Osteoblast (primary cell): Measurements from ENCODE around the gene ASXL3. TPM values are rescaled to one million over a fixed set of nuclear protein-coding genes. Genes with fewer than 3 reads are reported as not detected.

ENCODE experiments used
- DNase-seq: peaks from one replicate; pipeline ENCODE4 v3.0.0; 2011; ENCODE audit warnings: low spot score, mixed read lengths; ENCODE audit not compliant: insufficient read length; ENCODE audit errors: missing footprints
- H2AFZ ChIP-seq: 2 replicates; pipeline ENCODE4 v1.6.0; 2011; ENCODE audit warnings: mild to moderate bottlenecking, low read length
- H3K27ac ChIP-seq: 2 replicates; pipeline ENCODE4 v1.5.1; 2011; ENCODE audit warnings: mild to moderate bottlenecking, low read depth, low read length, moderate library complexity
- H3K27me3 ChIP-seq: 2 replicates; pipeline ENCODE4 v1.6.0; 2012; ENCODE audit warnings: mild to moderate bottlenecking, control low read depth, inconsistent platforms, low read length, moderate library complexity; ENCODE audit not compliant: insufficient read depth
- H3K36me3 ChIP-seq: 2 replicates; pipeline ENCODE4 v1.5.1; 2011; ENCODE audit warnings: mild to moderate bottlenecking, low read length, control low read depth, moderate library complexity; ENCODE audit not compliant: insufficient read depth
- H3K4me1 ChIP-seq: 2 replicates; pipeline ENCODE4 v1.5.1; 2011; ENCODE audit warnings: mild to moderate bottlenecking, low read length, control low read depth, moderate library complexity; ENCODE audit not compliant: insufficient read depth
- H3K4me2 ChIP-seq: 2 replicates; pipeline ENCODE4 v1.6.0; 2011; ENCODE audit warnings: mild to moderate bottlenecking, low read length; ENCODE audit not compliant: insufficient read depth
- H3K4me3 ChIP-seq: fragments of 200-600 bp; sonication (generic); 3 replicates; pipeline ENCODE4 v1.5.1; 2012; ENCODE audit warnings: mild to moderate bottlenecking, low read length, inconsistent platforms; ENCODE audit not compliant: insufficient read depth
- H3K79me2 ChIP-seq: 2 replicates; pipeline ENCODE4 v1.6.0; 2012; ENCODE audit warnings: mild to moderate bottlenecking, low read length, control low read depth, inconsistent platforms; ENCODE audit not compliant: insufficient read depth
- H3K9me3 ChIP-seq: 2 replicates; pipeline ENCODE4 v1.5.1; 2011; ENCODE audit warnings: low read depth, low read length, control low read depth
- H4K20me1 ChIP-seq: 2 replicates; pipeline ENCODE4 v1.6.0; 2012; ENCODE audit warnings: mild to moderate bottlenecking, low read length, control low read depth; ENCODE audit not compliant: insufficient read depth
- total RNA-seq: library from RNA; depleted of rRNA; stranded (reverse); fragments of >200 nt; gene quantifications from 2 replicates; pipeline ENCODE4 v1.2.3, GENCODE V29; 2012
- TF ChIP-seq, protein P1 (sequence below): IDR thresholded peaks from 2 replicates; pipeline ENCODE4 v1.5.1; 2011; ENCODE audit warnings: mild to moderate bottlenecking, low read depth, low read length, moderate library complexity; ENCODE audit errors: extremely low read depth

The ASXL3 gene
- total RNA-seq, 1 donor = not detected

DNA sequence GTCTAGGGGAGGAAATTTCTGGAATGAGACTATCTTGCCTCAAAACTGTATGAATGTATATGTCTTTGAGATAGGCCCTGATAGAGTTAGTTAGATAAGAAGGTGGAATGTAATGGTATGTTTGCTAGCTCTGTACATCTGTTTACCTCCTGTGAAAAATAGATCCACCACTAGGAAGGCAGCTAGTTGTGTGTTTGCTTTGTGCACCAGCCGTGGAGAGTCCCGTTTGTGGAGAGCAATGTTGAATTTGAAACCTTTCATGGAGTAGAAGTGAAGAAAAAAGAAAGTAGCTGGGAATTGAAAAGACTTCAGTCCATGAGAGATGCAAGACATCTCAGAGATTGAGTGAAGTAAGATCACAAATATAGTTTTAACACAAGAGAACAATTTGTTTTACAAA is 25.4 kb downstream of the ASXL3 start:
- no peak for DNase-seq
- H3K79me2 ChIP-seq = no peaks in the 10 kb centered on the region
- H3K4me2 ChIP-seq = no peak overlapping the region
- no peaks in the 10 kb centered on the region for H3K9me3 ChIP-seq
- H3K27ac ChIP-seq = no peak overlapping the region
- no peaks in the 10 kb centered on the region for H3K4me1 ChIP-seq
- H3K36me3 ChIP-seq = no peaks in the 10 kb centered on the region
- TF ChIP-seq, protein P1, sequence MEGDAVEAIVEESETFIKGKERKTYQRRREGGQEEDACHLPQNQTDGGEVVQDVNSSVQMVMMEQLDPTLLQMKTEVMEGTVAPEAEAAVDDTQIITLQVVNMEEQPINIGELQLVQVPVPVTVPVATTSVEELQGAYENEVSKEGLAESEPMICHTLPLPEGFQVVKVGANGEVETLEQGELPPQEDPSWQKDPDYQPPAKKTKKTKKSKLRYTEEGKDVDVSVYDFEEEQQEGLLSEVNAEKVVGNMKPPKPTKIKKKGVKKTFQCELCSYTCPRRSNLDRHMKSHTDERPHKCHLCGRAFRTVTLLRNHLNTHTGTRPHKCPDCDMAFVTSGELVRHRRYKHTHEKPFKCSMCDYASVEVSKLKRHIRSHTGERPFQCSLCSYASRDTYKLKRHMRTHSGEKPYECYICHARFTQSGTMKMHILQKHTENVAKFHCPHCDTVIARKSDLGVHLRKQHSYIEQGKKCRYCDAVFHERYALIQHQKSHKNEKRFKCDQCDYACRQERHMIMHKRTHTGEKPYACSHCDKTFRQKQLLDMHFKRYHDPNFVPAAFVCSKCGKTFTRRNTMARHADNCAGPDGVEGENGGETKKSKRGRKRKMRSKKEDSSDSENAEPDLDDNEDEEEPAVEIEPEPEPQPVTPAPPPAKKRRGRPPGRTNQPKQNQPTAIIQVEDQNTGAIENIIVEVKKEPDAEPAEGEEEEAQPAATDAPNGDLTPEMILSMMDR = no peak
- no peak overlapping the region for H2AFZ ChIP-seq
- H3K27me3 ChIP-seq = no peaks in the 10 kb centered on the region
- no peaks in the 10 kb centered on the region for H4K20me1 ChIP-seq
- no peak overlapping the region for H3K4me3 ChIP-seq

DNA sequence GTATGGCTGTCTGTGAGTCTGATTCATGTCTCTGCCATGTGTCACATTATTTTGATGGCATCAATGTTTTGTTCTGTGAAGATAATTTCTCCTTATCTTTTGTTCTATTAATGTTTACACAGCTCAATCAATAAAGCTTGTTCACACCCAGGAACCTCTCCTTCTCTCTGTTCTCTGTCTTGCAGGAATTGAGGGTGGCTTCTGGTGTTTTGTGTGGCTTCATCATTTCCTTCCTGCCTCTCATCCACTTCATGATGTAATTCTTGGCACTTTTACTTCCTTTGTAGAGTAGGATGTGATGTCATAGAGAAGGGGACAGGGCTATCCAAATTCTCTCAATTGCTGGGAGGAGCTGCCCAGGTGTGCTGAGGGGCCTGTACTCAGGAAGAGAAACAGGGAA is 27.2 kb downstream of the ASXL3 start:
- TF ChIP-seq, protein P1 = no peak
- Histone ChIP-seq H3K27me3 (no peaks in the 10 kb centered on the region), H2AFZ (no peak overlapping the region), H3K4me3 (no peak overlapping the region), H3K4me1 (no peaks in the 10 kb centered on the region), H3K27ac (no peak overlapping the region), H4K20me1 (no peaks in the 10 kb centered on the region), H3K36me3 (no peaks in the 10 kb centered on the region), H3K79me2 (no peaks in the 10 kb centered on the region), H3K4me2 (no peak overlapping the region), H3K9me3 (no peaks in the 10 kb centered on the region)
- DNase-seq = no peak

DNA sequence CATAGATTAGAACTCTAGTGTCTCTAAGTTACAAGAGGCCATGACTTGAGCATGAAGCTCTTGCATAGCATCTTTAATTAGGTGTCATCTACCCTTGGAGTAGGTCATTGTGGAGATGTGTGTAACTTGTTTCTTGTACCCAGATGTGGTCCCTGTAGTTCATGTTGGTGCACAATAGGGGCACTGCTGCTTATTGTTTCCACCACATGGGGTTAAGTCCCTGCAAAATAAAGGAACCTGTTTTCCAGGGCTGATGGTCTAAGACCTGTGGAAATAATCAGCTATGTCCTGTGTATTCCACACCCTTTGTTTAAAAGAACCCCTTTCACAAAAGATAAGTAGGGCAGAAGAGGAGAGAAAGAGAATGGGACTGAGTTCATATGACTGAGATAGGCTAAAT is 28.6 kb downstream of the ASXL3 start:
- TF ChIP-seq, protein P1 = no peak
- H4K20me1 ChIP-seq = no peaks in the 10 kb centered on the region
- H3K4me3 ChIP-seq = no peak overlapping the region
- H3K27me3 ChIP-seq = no peaks in the 10 kb centered on the region
- H3K27ac ChIP-seq = no peak overlapping the region
- DNase-seq = no peak
- no peaks in the 10 kb centered on the region for H3K36me3 ChIP-seq
- no peaks in the 10 kb centered on the region for H3K4me1 ChIP-seq
- H3K4me2 ChIP-seq = no peak overlapping the region
- H3K79me2 ChIP-seq = no peaks in the 10 kb centered on the region
- H3K9me3 ChIP-seq = no peaks in the 10 kb centered on the region
- H2AFZ ChIP-seq = no peak overlapping the region

DNA sequence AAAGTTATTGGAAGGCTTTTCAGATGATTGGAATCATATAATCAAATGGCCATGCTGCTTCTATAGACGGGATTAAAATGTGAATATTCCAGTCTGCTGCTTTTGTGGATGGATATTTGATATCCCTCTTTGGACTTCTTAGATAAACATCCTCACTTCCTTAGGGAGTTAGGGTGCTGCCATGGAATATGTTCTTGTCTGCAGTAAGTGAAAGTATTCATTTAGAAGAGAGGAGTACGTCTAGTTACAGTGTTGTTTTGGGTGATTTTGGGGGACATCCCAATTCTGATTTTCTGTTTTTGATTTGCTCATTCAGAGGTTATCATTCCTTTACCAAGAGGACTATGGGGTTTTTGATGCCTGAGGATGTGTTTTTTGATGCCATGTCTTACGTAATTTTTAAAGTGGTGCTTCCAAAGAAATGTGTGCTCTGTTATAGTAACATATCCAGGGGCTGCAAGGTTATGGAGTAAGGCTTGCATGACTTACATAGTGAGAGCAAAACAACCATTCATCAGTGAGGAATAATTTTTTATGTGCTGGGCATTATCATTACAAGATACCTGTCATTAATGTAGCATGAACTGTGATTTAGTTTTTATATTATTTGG is 33.6 kb downstream of the ASXL3 start:
- no peaks in the 10 kb centered on the region for H3K4me1 ChIP-seq
- no peak overlapping the region for H3K27ac ChIP-seq
- no peak overlapping the region for H3K4me2 ChIP-seq
- H3K4me3 ChIP-seq = no peak overlapping the region
- no peaks in the 10 kb centered on the region for H3K79me2 ChIP-seq
- TF ChIP-seq, protein P1 = no peak
- no peaks in the 10 kb centered on the region for H4K20me1 ChIP-seq
- no peaks in the 10 kb centered on the region for H3K36me3 ChIP-seq
- no peaks in the 10 kb centered on the region for H3K9me3 ChIP-seq
- no peaks in the 10 kb centered on the region for H3K27me3 ChIP-seq
- no peak overlapping the region for H2AFZ ChIP-seq
- no peak for DNase-seq
